ENCODE data around the gene TDRD1.

- TF ChIP-seq EZH2 (IDR thresholded peaks at IDR 0.05; ENCODE audit: insufficient read depth, poor library complexity, severe bottlenecking) (no peak), EZH2phosphoT487 (IDR thresholded peaks at IDR 0.05; ENCODE audit: insufficient read depth, low read depth) (no peak)
These were observed 92.1 kb downstream of the TDRD1 start for GRCh38 chr10:114271075-114271778.
